Measurements from ENCODE around the gene HOXD3.

Gene HOXD3

GRCh38 chr2:176162911-176163671 is 6.0 kb downstream of the HOXD3 start:
- no peak for DNase-seq (ENCODE audit: low read depth in 2 of 2)

GRCh38 chr2:176163672-176164056 is 6.6 kb downstream of the HOXD3 start:
- DNase-seq (ENCODE audit: low read depth in 2 of 2): no peak

- DNase-seq (ENCODE audit: low read depth in 2 of 2): no peak
Measured at GRCh38 chr2:176164201-176164600, 7.1 kb downstream of the HOXD3 start.

- DNase-seq (ENCODE audit: low read depth in 2 of 2): no peak
Measured at GRCh38 chr2:176164611-176165369, 7.7 kb downstream of the HOXD3 start.

- DNase-seq (ENCODE audit: low read depth in 2 of 2): no peak
Measured at GRCh38 chr2:176165370-176166050, 8.4 kb downstream of the HOXD3 start.

GRCh38 chr2:176166272-176166671 is 9.2 kb downstream of the HOXD3 start:
- no peak for DNase-seq (ENCODE audit: low read depth in 2 of 2)

- no peak for DNase-seq (ENCODE audit: low read depth in 2 of 2)
Measured at GRCh38 chr2:176167398-176167797, 10.3 kb downstream of the HOXD3 start.

GRCh38 chr2:176169181-176169580 is 12.1 kb downstream of the HOXD3 start:
- no peak for DNase-seq (ENCODE audit: low read depth in 2 of 2)

- no peak for DNase-seq (ENCODE audit: low read depth in 2 of 2)
Measured at GRCh38 chr2:176169711-176170110, 12.6 kb downstream of the HOXD3 start.

- no peak for DNase-seq (ENCODE audit: low read depth in 2 of 2)
Measured at GRCh38 chr2:176170602-176171305, 13.6 kb downstream of the HOXD3 start.

- DNase-seq (ENCODE audit: low read depth in 2 of 2): no peak
Measured at GRCh38 chr2:176171351-176172006, 14.4 kb downstream of the HOXD3 start.

- DNase-seq (ENCODE audit: low read depth in 2 of 2): no peak
Measured at GRCh38 chr2:176172007-176172894, 15.1 kb downstream of the HOXD3 start.

GRCh38 chr2:176172895-176173566 is 15.9 kb downstream of the HOXD3 start:
- no peak for DNase-seq (ENCODE audit: low read depth in 2 of 2)

GRCh38 chr2:176173567-176174381 is 16.7 kb downstream of the HOXD3 start:
- DNase-seq (ENCODE audit: low read depth in 2 of 2): no peak

GRCh38 chr2:176174382-176174823 is 17.3 kb downstream of the HOXD3 start:
- no peak for DNase-seq (ENCODE audit: low read depth in 2 of 2)

GRCh38 chr2:176174824-176175708 is 18.0 kb downstream of the HOXD3 start:
- no peak for DNase-seq (ENCODE audit: low read depth in 2 of 2)

GRCh38 chr2:176175709-176176607 is 18.9 kb downstream of the HOXD3 start:
- no peak for DNase-seq (ENCODE audit: low read depth in 2 of 2)
